H1 (cell line): Measurements from ENCODE around the gene TLR9. TPM values are rescaled to one million over a fixed set of nuclear protein-coding genes. Genes with fewer than 3 reads are reported as not detected.

ENCODE experiments used
- CTCF ChIA-PET: fragments of 300-600 bp; sonication (Branson Sonifier 250); formaldehyde crosslinking; loops from one replicate; lab custom pipeline; 2021; ENCODE audit not compliant: partially characterized antibody; lab: Charles Lee
- POLR2A ChIA-PET: fragments of 300-600 bp; sonication (Branson Sonifier 250); formaldehyde crosslinking; loops from one replicate; lab custom pipeline; 2021; ENCODE audit warnings: inconsistent platforms; ENCODE audit not compliant: partially characterized antibody; lab: Charles Lee
- DNase-seq, 2 experiments: peaks; one replicate each; pipeline versions ENCODE4 v3.0.0 to v3.0.0-alpha.2; 2010 to 2022; ENCODE audit warnings: low spot score in 2 of 2, low read depth in 1 of 2, mixed read lengths in 1 of 2
- FAIRE-seq: peaks from 2 replicates; lab custom pipeline; 2011; peaks lifted over from hg19 to GRCh38; lab: Jason Lieb, UNC
- H2AFZ ChIP-seq: 2 replicates; pipeline ENCODE4 v1.8.1; 2012; ENCODE audit warnings: low read length, inconsistent platforms
- H2AK5ac ChIP-seq: 2 replicates; pipeline ENCODE4 v1.6.1; 2013; ENCODE audit warnings: low read depth, low read length
- H2BK120ac ChIP-seq: replicated peaks from 2 replicates; pipeline ENCODE3; 2013; ENCODE audit warnings: low read depth, low read length, inconsistent platforms
- H2BK12ac ChIP-seq: 2 replicates; pipeline ENCODE4 v1.6.1; 2013; ENCODE audit warnings: low read depth, low read length
- H2BK15ac ChIP-seq: 2 replicates; pipeline ENCODE4 v1.6.1; 2013; ENCODE audit warnings: low read length
- H2BK20ac ChIP-seq: 2 replicates; pipeline ENCODE4 v1.6.1; 2013; ENCODE audit warnings: low read length
- H2BK5ac ChIP-seq: 2 replicates; pipeline ENCODE4 v1.6.1; 2013; ENCODE audit warnings: low read depth, low read length
- H3K14ac ChIP-seq: 2 replicates; pipeline ENCODE4 v1.6.1; 2013; ENCODE audit warnings: inconsistent platforms; ENCODE audit not compliant: insufficient read length
- H3K18ac ChIP-seq: 2 replicates; pipeline ENCODE4 v1.6.1; 2013; ENCODE audit warnings: low read length; ENCODE audit errors: extremely low read depth
- H3K23ac ChIP-seq: 2 replicates; pipeline ENCODE4 v1.6.1; 2013; ENCODE audit warnings: inconsistent platforms; ENCODE audit not compliant: insufficient read length
- H3K23me2 ChIP-seq: 2 replicates; pipeline ENCODE4 v1.6.1; 2013; ENCODE audit warnings: low read depth, low read length
- H3K27ac ChIP-seq: 2 replicates; pipeline ENCODE4 v1.6.1; 2011; ENCODE audit warnings: low read depth, low read length, inconsistent platforms
- H3K27me3 ChIP-seq, 4 experiments: replicated peaks in 1 of 4; 1 replicate in 1 of 4; 2 replicates in 3 of 4; pipeline versions ENCODE4 v1.6.1 to v1.8.1; 2011 to 2013; ENCODE audit warnings: low read length in 3 of 4, mild to moderate bottlenecking in 3 of 4, inconsistent platforms in 2 of 4, mixed read lengths in 2 of 4, moderate library complexity in 1 of 4; ENCODE audit not compliant: control insufficient read depth in 3 of 4, insufficient read depth in 3 of 4; ENCODE audit errors: extremely low read depth in 1 of 4
- H3K36me3 ChIP-seq, 4 experiments: 2 replicates each; pipeline versions ENCODE4 v1.6.1 to v1.8.1; 2011 to 2013; ENCODE audit warnings: mild to moderate bottlenecking in 4 of 4, low read length in 3 of 4, moderate library complexity in 2 of 4, control low read depth in 1 of 4, inconsistent platforms in 1 of 4; ENCODE audit not compliant: insufficient read depth in 4 of 4, control insufficient read depth in 2 of 4
- H3K4ac ChIP-seq: replicated peaks from 2 replicates; pipeline ENCODE3; 2013; ENCODE audit warnings: low read length, low read depth, mixed read lengths, inconsistent platforms; ENCODE audit not compliant: insufficient read length
- H3K4me1 ChIP-seq, 4 experiments: replicated peaks in 1 of 4; 1 replicate in 1 of 4; 2 replicates in 3 of 4; pipeline versions ENCODE4 v1.6.1 to v1.8.1; 2011 to 2013; ENCODE audit warnings: low read length in 3 of 4, inconsistent platforms in 2 of 4, mixed read lengths in 1 of 4; ENCODE audit not compliant: insufficient read depth in 4 of 4, control insufficient read depth in 3 of 4
- H3K4me2 ChIP-seq, 2 experiments: 2 replicates each; pipeline versions ENCODE4 v1.6.1 to v1.8.1; 2011 to 2013; ENCODE audit warnings: low read depth in 2 of 2, low read length in 2 of 2, control low read depth in 1 of 2, inconsistent platforms in 1 of 2, mild to moderate bottlenecking in 1 of 2; ENCODE audit not compliant: insufficient read depth in 1 of 2
- H3K4me3 ChIP-seq, 4 experiments: fragments of 200-600, 300-600 bp in 1 of 4; sonication (generic), shearing (Covaris generic), sonication (Bioruptor Twin) in 1 of 4; 2 replicates each; pipeline versions ENCODE4 v1.5.1 to v1.8.1; 2011 to 2016; ENCODE audit warnings: low read length in 4 of 4, low read depth in 3 of 4, control low read depth in 2 of 4, inconsistent platforms in 2 of 4, mild to moderate bottlenecking in 2 of 4, mixed read lengths in 1 of 4, moderate library complexity in 1 of 4; ENCODE audit not compliant: insufficient read depth in 2 of 4; ENCODE audit errors: extremely low read depth in 1 of 4
- H3K56ac ChIP-seq: replicated peaks from 2 replicates; pipeline ENCODE3; 2013; ENCODE audit warnings: low read depth, mild to moderate bottlenecking, mixed read lengths, low read length, inconsistent platforms; ENCODE audit not compliant: insufficient read length
- H3K79me1 ChIP-seq: 2 replicates; pipeline ENCODE4 v1.6.1; 2013; ENCODE audit warnings: low read depth, low read length, control low read depth
- H3K79me2 ChIP-seq, 2 experiments: 2 replicates each; pipeline versions ENCODE4 v1.6.1 to v1.8.1; 2012 to 2013; ENCODE audit warnings: low read length in 2 of 2, mild to moderate bottlenecking in 2 of 2, inconsistent platforms in 1 of 2; ENCODE audit not compliant: insufficient read depth in 2 of 2, control insufficient read depth in 1 of 2
- H3K9ac ChIP-seq, 4 experiments: replicated peaks in 1 of 4; 1 replicate in 1 of 4; 2 replicates in 3 of 4; pipeline versions ENCODE4 v1.6.1 to v1.8.1; 2011 to 2013; ENCODE audit warnings: low read depth in 3 of 4, low read length in 3 of 4, control low read depth in 2 of 4, mild to moderate bottlenecking in 2 of 4, moderate library complexity in 2 of 4, inconsistent platforms in 1 of 4; ENCODE audit errors: extremely low read depth in 1 of 4
- H3K9me3 ChIP-seq, 2 experiments: 2 replicates each; pipeline versions ENCODE4 v1.6.1 to v1.8.1; 2012 to 2013; ENCODE audit warnings: mild to moderate bottlenecking in 2 of 2, moderate library complexity in 2 of 2, control low read depth in 1 of 2, inconsistent platforms in 1 of 2, low read depth in 1 of 2, low read length in 1 of 2, mixed read lengths in 1 of 2; ENCODE audit not compliant: insufficient read depth in 2 of 2
- H4K20me1 ChIP-seq, 2 experiments: replicated peaks in 1 of 2; 2 replicates each; pipeline versions ENCODE3 to v1.8.1; 2011 to 2013; ENCODE audit warnings: inconsistent platforms in 2 of 2, low read length in 2 of 2, mild to moderate bottlenecking in 1 of 2; ENCODE audit not compliant: insufficient read depth in 2 of 2, control insufficient read depth in 1 of 2
- H4K5ac ChIP-seq: 2 replicates; pipeline ENCODE4 v1.6.1; 2013; ENCODE audit warnings: low read length, low read depth, mixed read lengths, inconsistent platforms; ENCODE audit not compliant: insufficient read length
- H4K8ac ChIP-seq: 2 replicates; pipeline ENCODE4 v1.8.0; 2013; ENCODE audit warnings: mild to moderate bottlenecking, moderate library complexity, low read length, inconsistent platforms; ENCODE audit not compliant: insufficient read depth; ENCODE audit errors: extremely low read depth
- H4K91ac ChIP-seq: replicated peaks from 2 replicates; pipeline ENCODE3; 2013; ENCODE audit warnings: low read length, mixed read lengths, inconsistent platforms; ENCODE audit not compliant: insufficient read length
- BACH1 ChIP-seq: IDR thresholded peaks from 2 replicates; pipeline ENCODE4 v1.6.1; 2012; ENCODE audit warnings: low read length, improper control_type of control experiment
- KDM5A ChIP-seq: fragments of 200-600 bp; IDR thresholded peaks from 2 replicates; pipeline ENCODE4 v1.7.1; 2012; ENCODE audit warnings: mild to moderate bottlenecking, low read length, inconsistent platforms, mixed read lengths
- NRF1 ChIP-seq: IDR thresholded peaks from 2 replicates; pipeline ENCODE4 v1.6.1; 2011; ENCODE audit warnings: mild to moderate bottlenecking, low read depth, low read length, improper control_type of control experiment
- RBBP5 ChIP-seq: IDR thresholded peaks from 2 replicates; pipeline ENCODE4 v1.7.1; 2012; ENCODE audit warnings: low read depth, mild to moderate bottlenecking, inconsistent platforms, low read length, moderate library complexity, borderline replicate concordance
- SP1 ChIP-seq: IDR thresholded peaks from 2 replicates; pipeline ENCODE4 v1.6.1; 2011; ENCODE audit warnings: low read depth, low read length
- TBP ChIP-seq: IDR thresholded peaks from 2 replicates; pipeline ENCODE4 v1.6.1; 2011; ENCODE audit warnings: low read depth, low read length, improper control_type of control experiment
- WGBS, 2 experiments: shearing (Covaris generic) in 1 of 2; methylation state at CpG; one replicate each; pipeline versions ENCODE4 v1.1.6 to v1.1.7; 2013 to 2015; ENCODE audit warnings: low lambda C conversion rate in 2 of 2, mixed read lengths in 2 of 2, inconsistent platforms in 1 of 2, low coverage in 1 of 2, missing lambda C conversion rate in 1 of 2; ENCODE audit not compliant: insufficient replicate concordance in 2 of 2, insufficient coverage in 1 of 2, insufficient read length in 1 of 2; ENCODE audit errors: extremely low coverage in 1 of 2, missing lambda C conversion rate in 1 of 2; 5-methylcytosine and 5-hydroxymethylcytosine counted together
- polyA plus RNA-seq, 7 experiments: library from polyadenylated mRNA; depleted of rRNA in 3 of 7; stranded (reverse) in 5 of 7; unstranded in 2 of 7; fragments of >200 nt in 5 of 7; fragments of 200-250 nt in 2 of 7; gene quantifications; 1 replicate in 5 of 7; 2 replicates in 1 of 7; 4 replicates in 1 of 7; pipeline versions ENCODE4 v1.2.1 to v1.2.3, GENCODE V29; 2011 to 2013; ENCODE audit warnings: missing spikeins in 2 of 7, mixed read lengths in 2 of 7
- total RNA-seq: library from RNA; stranded (reverse); fragmentation: NEBNext Ultra II Directional; extraction: Animal tissue kit (Norgen Biotek cat#: 25700); gene quantifications from 2 replicates; pipeline ENCODE4 v1.2.1, GENCODE V29; 2021

The TLR9 gene
- total and polyA plus RNA-seq, 2 of the 8 experiments (the other 6 are each of a cell fraction or from before 2014, with no cell fraction given), result 0.05 TPM; not detected in 1

DNA sequence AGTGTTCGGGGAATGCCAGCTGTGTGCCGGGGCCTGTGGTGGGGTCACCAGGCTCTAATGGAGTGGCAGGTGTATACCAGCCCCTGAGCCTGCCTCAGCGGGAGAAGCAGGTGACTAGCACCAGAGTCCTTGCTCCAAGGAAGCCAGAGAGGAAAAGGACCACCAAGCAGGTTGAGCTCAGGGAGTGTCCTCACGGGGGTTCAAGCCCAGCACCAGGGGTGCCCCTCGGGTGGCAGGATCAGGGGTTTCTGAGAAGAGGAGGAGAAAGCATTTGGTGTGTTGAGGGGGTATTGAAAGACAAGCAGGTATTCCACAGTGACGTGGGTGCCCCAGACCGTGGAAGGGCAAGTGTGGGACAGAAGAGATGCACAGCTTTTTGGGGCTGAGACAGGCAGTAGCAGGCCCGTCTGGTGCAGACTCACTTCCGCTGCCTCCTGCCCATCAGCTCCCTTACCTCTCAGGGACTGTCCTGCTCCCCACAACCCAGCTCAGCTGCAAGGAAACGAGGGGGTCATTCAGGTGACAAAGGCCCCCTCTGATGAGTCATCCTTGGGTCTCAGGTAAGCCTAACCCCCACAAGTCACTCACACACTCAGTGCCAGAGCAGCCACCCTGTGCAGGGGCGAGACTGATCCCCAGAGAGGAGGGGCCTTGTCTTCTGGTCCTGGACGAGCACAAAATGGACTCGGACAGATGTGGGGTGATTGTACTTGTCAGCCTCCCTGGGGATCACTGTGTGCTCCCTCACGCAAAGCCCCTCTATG is 49.8 kb downstream of the TLR9 start:
- H3K56ac ChIP-seq, result no peak overlapping the region
- peak overlapping the region; percentile 8 for H3K4ac ChIP-seq
- H3K23ac ChIP-seq, result no peak overlapping the region
- no peak overlapping the region for H3K4me2 ChIP-seq
- H3K23me2 ChIP-seq, result no peaks in the 10 kb centered on the region
- H4K8ac ChIP-seq, result no peak overlapping the region
- no peak overlapping the region for H3K18ac ChIP-seq
- H3K4me1 ChIP-seq, result peaks cover 0 to 5% (median 0%) of the 10 kb centered on the region in 4 experiments; a peak in 1 of 7 replicates
- H2BK20ac ChIP-seq, result no peak overlapping the region
- no peak overlapping the region for H2BK120ac ChIP-seq
- no peaks in the 10 kb centered on the region for H3K79me1 ChIP-seq
- no peaks in the 10 kb centered on the region for H3K79me2 ChIP-seq
- CTCF ChIA-PET, result interaction anchor here (0.8 to 2.9 kb wide), 6 partner anchors 10 to 164 kb away, joined by 3 to 10 read pairs (median 4); no protein-coding TSS in a partner anchor
- no peak overlapping the region for H2AFZ ChIP-seq
- no peak overlapping the region for H4K5ac ChIP-seq
- no peaks in the 10 kb centered on the region for H3K9me3 ChIP-seq
- no peak overlapping the region; the same call in 1 of the 2 replicates for H2BK12ac ChIP-seq
- DNase-seq (no peak), FAIRE-seq (no peak)
- no peak overlapping the region for H2AK5ac ChIP-seq
- WGBS, 2 experiments, result 80% methylated on average over 14 of the region's 14 CpGs; no CpG with 5 or more reads in 1 of the 2 experiments
- H3K14ac ChIP-seq, result no peak overlapping the region
- H4K91ac ChIP-seq, result no peak overlapping the region
- no peaks in the 10 kb centered on the region for H3K36me3 ChIP-seq
- H2BK5ac ChIP-seq, result peak overlapping the region; percentile 16; the same call in 1 of the 2 replicates
- no peaks in the 10 kb centered on the region; a peak in 2 of 7 replicates for H3K27me3 ChIP-seq
- POLR2A ChIA-PET, result interaction anchor here (0.6 to 1.6 kb wide), 5 partner anchors 10 to 180 kb away, joined by 3 to 4 read pairs (median 4); partner anchors contain the start of gene RPL29
- TF ChIP-seq TBP, result no peak
- TF ChIP-seq SP1, result no peak
- no peak for TF ChIP-seq NRF1
- no peak for TF ChIP-seq BACH1
- no peak for TF ChIP-seq RBBP5
- no peak for TF ChIP-seq KDM5A
- H2BK15ac ChIP-seq, result no peak overlapping the region; the same call in 1 of the 2 replicates
- H3K9ac ChIP-seq, result no peak overlapping the region; a peak in 1 of 7 replicates
- H3K27ac ChIP-seq, result no peak overlapping the region
- no peak overlapping the region for H3K4me3 ChIP-seq
- H4K20me1 ChIP-seq, result no peaks in the 10 kb centered on the region
